HEK293 (cell line): ENCODE results near the gene C1QL3.

Experiments used
- KLF7 ChIP-seq: fragments of 450-650 bp; formaldehyde crosslinking; IDR thresholded peaks from 2 replicates; pipeline ENCODE4 v1.5.1; 2016; ENCODE audit warnings: missing biosample characterization, missing genetic modification characterization, borderline replicate concordance
- SCRT2 ChIP-seq: fragments of 450-650 bp; formaldehyde crosslinking; IDR thresholded peaks from 2 replicates; pipeline ENCODE4 v1.5.1; 2016; ENCODE audit warnings: missing biosample characterization, missing genetic modification characterization
- ZBTB20 ChIP-seq: fragments of 450-650 bp; formaldehyde crosslinking; IDR thresholded peaks from 2 replicates; pipeline ENCODE4 v1.5.1; 2016; ENCODE audit warnings: missing biosample characterization, missing genetic modification characterization
- ZFP37 ChIP-seq: fragments of 450-650 bp; formaldehyde crosslinking; IDR thresholded peaks from 2 replicates; pipeline ENCODE4 v1.5.1; 2016; ENCODE audit warnings: missing biosample characterization, missing genetic modification characterization
- ZNF174 ChIP-seq: fragments of 450-650 bp; formaldehyde crosslinking; IDR thresholded peaks from 2 replicates; pipeline ENCODE4 v1.5.0; 2017; ENCODE audit warnings: missing biosample characterization, mild to moderate bottlenecking, missing genetic modification characterization
- ZNF274 ChIP-seq, 2 experiments: fragments of 200-500 bp in 1 of 2; fragments of 450-650 bp in 1 of 2; sonication (Bioruptor generic) in 1 of 2; formaldehyde crosslinking in 1 of 2; IDR thresholded peaks; 2 replicates each; pipeline versions ENCODE4 v1.5.1 to v1.6.1; 2014 to 2016; ENCODE audit warnings: borderline replicate concordance in 1 of 2, inconsistent platforms in 1 of 2, low read length in 1 of 2, missing biosample characterization in 1 of 2, missing genetic modification characterization in 1 of 2
- ZNF776 ChIP-seq: fragments of 450-650 bp; formaldehyde crosslinking; IDR thresholded peaks from 2 replicates; pipeline ENCODE4 v1.5.0; 2017; ENCODE audit warnings: missing biosample characterization, missing genetic modification characterization, borderline replicate concordance
- ZSCAN16 ChIP-seq: fragments of 450-650 bp; formaldehyde crosslinking; IDR thresholded peaks from 2 replicates; pipeline ENCODE4 v1.5.1; 2016; ENCODE audit warnings: missing biosample characterization, missing genetic modification characterization
- TF ChIP-seq, protein P1 (sequence below): fragments of 450-650 bp; formaldehyde crosslinking; IDR thresholded peaks from 2 replicates; pipeline ENCODE4 v1.5.1; 2016; ENCODE audit warnings: missing biosample characterization, missing genetic modification characterization
- TF ChIP-seq, protein P2 (sequence below): fragments of 450-650 bp; formaldehyde crosslinking; conservative IDR thresholded peaks from 2 replicates; pipeline ENCODE4 v1.5.1; 2016; ENCODE audit warnings: low read depth, missing biosample characterization, missing genetic modification characterization
- TF ChIP-seq, protein P3 (sequence below): fragments of 450-650 bp; formaldehyde crosslinking; IDR thresholded peaks from 2 replicates; pipeline ENCODE4 v1.5.1; 2016; ENCODE audit warnings: missing biosample characterization, missing genetic modification characterization
- TF ChIP-seq, protein P4 (sequence below): fragments of 450-650 bp; formaldehyde crosslinking; IDR thresholded peaks from 2 replicates; pipeline ENCODE4 v1.5.1; 2016; ENCODE audit warnings: missing biosample characterization, missing genetic modification characterization, low read depth
- TF ChIP-seq, protein P5 (sequence below): fragments of 450-650 bp; IDR thresholded peaks from 2 replicates; pipeline ENCODE4 v1.5.1; 2018; ENCODE audit warnings: missing biosample characterization, mild to moderate bottlenecking, missing genetic modification characterization
- TF ChIP-seq, protein P6 (sequence below): sonication (generic); formaldehyde crosslinking; IDR thresholded peaks from 2 replicates; pipeline ENCODE4 v1.8.1; 2022; ENCODE audit warnings: mild to moderate bottlenecking, moderate library complexity, missing genetic modification reagents

DNA sequence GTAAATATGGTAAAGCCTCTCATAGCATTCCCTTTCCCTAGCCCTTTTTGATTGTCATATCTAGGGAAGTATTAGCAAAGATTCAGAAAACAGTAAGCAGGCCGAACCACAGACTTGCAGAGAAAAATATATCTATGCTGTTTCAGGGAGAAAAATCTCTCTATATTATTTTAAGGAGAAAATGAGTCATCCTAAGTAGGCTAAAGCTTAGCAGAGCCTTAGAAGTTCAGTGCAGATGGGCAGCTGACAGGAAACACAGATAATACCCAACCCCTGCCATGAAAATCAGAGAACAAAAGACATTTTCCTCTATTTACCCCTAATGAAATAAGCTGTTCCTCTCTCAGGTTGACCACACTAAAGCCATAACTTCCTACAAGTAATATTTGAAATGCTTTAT, 16.5 kb downstream of the C1QL3 start:
- TF ChIP-seq, protein P1, sequence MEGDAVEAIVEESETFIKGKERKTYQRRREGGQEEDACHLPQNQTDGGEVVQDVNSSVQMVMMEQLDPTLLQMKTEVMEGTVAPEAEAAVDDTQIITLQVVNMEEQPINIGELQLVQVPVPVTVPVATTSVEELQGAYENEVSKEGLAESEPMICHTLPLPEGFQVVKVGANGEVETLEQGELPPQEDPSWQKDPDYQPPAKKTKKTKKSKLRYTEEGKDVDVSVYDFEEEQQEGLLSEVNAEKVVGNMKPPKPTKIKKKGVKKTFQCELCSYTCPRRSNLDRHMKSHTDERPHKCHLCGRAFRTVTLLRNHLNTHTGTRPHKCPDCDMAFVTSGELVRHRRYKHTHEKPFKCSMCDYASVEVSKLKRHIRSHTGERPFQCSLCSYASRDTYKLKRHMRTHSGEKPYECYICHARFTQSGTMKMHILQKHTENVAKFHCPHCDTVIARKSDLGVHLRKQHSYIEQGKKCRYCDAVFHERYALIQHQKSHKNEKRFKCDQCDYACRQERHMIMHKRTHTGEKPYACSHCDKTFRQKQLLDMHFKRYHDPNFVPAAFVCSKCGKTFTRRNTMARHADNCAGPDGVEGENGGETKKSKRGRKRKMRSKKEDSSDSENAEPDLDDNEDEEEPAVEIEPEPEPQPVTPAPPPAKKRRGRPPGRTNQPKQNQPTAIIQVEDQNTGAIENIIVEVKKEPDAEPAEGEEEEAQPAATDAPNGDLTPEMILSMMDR, result no peak
- TF ChIP-seq, protein P2, sequence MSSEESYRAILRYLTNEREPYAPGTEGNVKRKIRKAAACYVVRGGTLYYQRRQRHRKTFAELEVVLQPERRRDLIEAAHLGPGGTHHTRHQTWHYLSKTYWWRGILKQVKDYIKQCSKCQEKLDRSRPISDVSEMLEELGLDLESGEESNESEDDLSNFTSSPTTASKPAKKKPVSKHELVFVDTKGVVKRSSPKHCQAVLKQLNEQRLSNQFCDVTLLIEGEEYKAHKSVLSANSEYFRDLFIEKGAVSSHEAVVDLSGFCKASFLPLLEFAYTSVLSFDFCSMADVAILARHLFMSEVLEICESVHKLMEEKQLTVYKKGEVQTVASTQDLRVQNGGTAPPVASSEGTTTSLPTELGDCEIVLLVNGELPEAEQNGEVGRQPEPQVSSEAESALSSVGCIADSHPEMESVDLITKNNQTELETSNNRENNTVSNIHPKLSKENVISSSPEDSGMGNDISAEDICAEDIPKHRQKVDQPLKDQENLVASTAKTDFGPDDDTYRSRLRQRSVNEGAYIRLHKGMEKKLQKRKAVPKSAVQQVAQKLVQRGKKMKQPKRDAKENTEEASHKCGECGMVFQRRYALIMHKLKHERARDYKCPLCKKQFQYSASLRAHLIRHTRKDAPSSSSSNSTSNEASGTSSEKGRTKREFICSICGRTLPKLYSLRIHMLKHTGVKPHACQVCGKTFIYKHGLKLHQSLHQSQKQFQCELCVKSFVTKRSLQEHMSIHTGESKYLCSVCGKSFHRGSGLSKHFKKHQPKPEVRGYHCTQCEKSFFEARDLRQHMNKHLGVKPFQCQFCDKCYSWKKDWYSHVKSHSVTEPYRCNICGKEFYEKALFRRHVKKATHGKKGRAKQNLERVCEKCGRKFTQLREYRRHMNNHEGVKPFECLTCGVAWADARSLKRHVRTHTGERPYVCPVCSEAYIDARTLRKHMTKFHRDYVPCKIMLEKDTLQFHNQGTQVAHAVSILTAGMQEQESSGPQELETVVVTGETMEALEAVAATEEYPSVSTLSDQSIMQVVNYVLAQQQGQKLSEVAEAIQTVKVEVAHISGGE (tag by site-specific recombination), result no peak
- no peak for TF ChIP-seq ZBTB20 (tag by site-specific recombination)
- no peak for TF ChIP-seq SCRT2 (tag by site-specific recombination)
- TF ChIP-seq, protein P3, sequence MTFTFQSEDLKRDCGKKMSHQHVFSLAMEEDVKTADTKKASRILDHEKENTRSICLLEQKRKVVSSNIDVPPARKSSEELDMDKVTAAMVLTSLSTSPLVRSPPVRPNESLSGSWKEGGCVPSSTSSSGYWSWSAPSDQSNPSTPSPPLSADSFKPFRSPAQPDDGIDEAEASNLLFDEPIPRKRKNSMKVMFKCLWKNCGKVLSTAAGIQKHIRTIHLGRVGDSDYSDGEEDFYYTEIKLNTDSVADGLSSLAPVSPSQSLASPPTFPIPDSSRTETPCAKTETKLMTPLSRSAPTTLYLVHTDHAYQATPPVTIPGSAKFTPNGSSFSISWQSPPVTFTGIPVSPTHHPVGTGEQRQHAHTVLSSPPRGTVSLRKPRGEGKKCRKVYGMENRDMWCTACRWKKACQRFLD (tag by site-specific recombination), result no peak
- TF ChIP-seq ZNF274 (IDR thresholded peaks at IDR 0.05; ENCODE audit: low read length), result no peak
- TF ChIP-seq ZNF274 (tag by site-specific recombination; IDR thresholded peaks at IDR 0.05; ENCODE audit: borderline replicate concordance), result no peak
- TF ChIP-seq ZFP37 (tag by site-specific recombination), result no peak
- no peak for TF ChIP-seq ZNF174 (tag by site-specific recombination)
- TF ChIP-seq, protein P4, sequence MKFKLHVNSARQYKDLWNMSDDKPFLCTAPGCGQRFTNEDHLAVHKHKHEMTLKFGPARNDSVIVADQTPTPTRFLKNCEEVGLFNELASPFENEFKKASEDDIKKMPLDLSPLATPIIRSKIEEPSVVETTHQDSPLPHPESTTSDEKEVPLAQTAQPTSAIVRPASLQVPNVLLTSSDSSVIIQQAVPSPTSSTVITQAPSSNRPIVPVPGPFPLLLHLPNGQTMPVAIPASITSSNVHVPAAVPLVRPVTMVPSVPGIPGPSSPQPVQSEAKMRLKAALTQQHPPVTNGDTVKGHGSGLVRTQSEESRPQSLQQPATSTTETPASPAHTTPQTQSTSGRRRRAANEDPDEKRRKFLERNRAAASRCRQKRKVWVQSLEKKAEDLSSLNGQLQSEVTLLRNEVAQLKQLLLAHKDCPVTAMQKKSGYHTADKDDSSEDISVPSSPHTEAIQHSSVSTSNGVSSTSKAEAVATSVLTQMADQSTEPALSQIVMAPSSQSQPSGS, result no peak
- no peak for TF ChIP-seq KLF7 (tag by site-specific recombination)
- TF ChIP-seq, protein P5, sequence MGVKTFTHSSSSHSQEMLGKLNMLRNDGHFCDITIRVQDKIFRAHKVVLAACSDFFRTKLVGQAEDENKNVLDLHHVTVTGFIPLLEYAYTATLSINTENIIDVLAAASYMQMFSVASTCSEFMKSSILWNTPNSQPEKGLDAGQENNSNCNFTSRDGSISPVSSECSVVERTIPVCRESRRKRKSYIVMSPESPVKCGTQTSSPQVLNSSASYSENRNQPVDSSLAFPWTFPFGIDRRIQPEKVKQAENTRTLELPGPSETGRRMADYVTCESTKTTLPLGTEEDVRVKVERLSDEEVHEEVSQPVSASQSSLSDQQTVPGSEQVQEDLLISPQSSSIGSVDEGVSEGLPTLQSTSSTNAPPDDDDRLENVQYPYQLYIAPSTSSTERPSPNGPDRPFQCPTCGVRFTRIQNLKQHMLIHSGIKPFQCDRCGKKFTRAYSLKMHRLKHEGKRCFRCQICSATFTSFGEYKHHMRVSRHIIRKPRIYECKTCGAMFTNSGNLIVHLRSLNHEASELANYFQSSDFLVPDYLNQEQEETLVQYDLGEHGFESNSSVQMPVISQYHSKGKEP (tag by site-specific recombination), result no peak
- no peak for TF ChIP-seq ZNF776 (tag by site-specific recombination)
- TF ChIP-seq, protein P6, sequence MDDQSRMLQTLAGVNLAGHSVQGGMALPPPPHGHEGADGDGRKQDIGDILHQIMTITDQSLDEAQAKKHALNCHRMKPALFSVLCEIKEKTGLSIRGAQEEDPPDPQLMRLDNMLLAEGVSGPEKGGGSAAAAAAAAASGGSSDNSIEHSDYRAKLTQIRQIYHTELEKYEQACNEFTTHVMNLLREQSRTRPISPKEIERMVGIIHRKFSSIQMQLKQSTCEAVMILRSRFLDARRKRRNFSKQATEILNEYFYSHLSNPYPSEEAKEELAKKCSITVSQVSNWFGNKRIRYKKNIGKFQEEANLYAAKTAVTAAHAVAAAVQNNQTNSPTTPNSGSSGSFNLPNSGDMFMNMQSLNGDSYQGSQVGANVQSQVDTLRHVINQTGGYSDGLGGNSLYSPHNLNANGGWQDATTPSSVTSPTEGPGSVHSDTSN (CRISPR knock-in tag), result no peak
- TF ChIP-seq ZSCAN16 (tag by site-specific recombination), result no peak
